OCI-LY3 (cell line): ENCODE results near the gene CC2D1A.

ENCODE experiments used
- H2AFZ ChIP-seq: fragments of 200-600, 300-600 bp; shearing (Covaris generic); 2 replicates; pipeline ENCODE4 v1.6.0; 2014; ENCODE audit warnings: antibody characterized with exemption, low read depth, low read length
- H3K27ac ChIP-seq: fragments of 200-600, 300-600 bp; sonication (generic); 2 replicates; pipeline ENCODE4 v1.5.1; 2014; ENCODE audit warnings: mild to moderate bottlenecking, low read length, moderate library complexity, mixed read lengths
- H3K27me3 ChIP-seq: fragments of 200-600, 300-600 bp; sonication (generic); 2 replicates; pipeline ENCODE4 v1.6.1; 2014; ENCODE audit warnings: low read depth, low read length, mixed read lengths
- H3K36me3 ChIP-seq: fragments of 200-600, 300-600 bp; sonication (generic); replicated peaks from 2 replicates; pipeline ENCODE3; 2014; ENCODE audit warnings: low read depth, low read length, mixed read lengths
- H3K4me1 ChIP-seq: fragments of 300-600, 200-600 bp; sonication (generic); 2 replicates; pipeline ENCODE4 v1.6.1; 2014; ENCODE audit warnings: low read length, mixed read lengths
- H3K4me2 ChIP-seq: fragments of 200-600, 300-600 bp; sonication (generic); 2 replicates; pipeline ENCODE4 v1.6.1; 2014; ENCODE audit warnings: low read length, mixed read lengths
- H3K4me3 ChIP-seq: fragments of 300-600, 200-600 bp; sonication (generic); 2 replicates; pipeline ENCODE4 v1.5.1; 2014; ENCODE audit warnings: antibody characterized with exemption, mild to moderate bottlenecking, low read length, moderate library complexity
- H3K79me2 ChIP-seq: fragments of 300-600, 200-600 bp; shearing (Covaris generic); 2 replicates; pipeline ENCODE4 v1.6.1; 2014; ENCODE audit warnings: mild to moderate bottlenecking, low read length, mixed read lengths
- H3K9ac ChIP-seq: fragments of 300-600, 200-600 bp; shearing (Covaris generic); 2 replicates; pipeline ENCODE4 v1.6.0; 2014; ENCODE audit warnings: mild to moderate bottlenecking, low read length, moderate library complexity
- H3K9me3 ChIP-seq: fragments of 200-600, 300-600 bp; shearing (Covaris generic); 2 replicates; pipeline ENCODE4 v1.6.1; 2014; ENCODE audit warnings: low read length, mixed read lengths; ENCODE audit not compliant: insufficient read depth
- H4K20me1 ChIP-seq: fragments of 200-600, 300-600 bp; sonication (generic); 2 replicates; pipeline ENCODE4 v1.6.1; 2016; ENCODE audit warnings: low read length, mixed read lengths; ENCODE audit not compliant: insufficient read depth
- CTCF ChIP-seq: fragments of 200-600, 300-600 bp; sonication (generic); IDR thresholded peaks from 2 replicates; pipeline ENCODE4 v1.5.1; 2014; ENCODE audit warnings: antibody characterized with exemption, low read length, low read depth
- EZH2phosphoT487 ChIP-seq: fragments of 200-600 bp; shearing (Covaris generic); IDR thresholded peaks from 2 replicates; pipeline ENCODE4 v1.6.1; 2018; ENCODE audit warnings: antibody characterized with exemption, mixed run types, low read depth

The CC2D1A gene

GRCh38 chr19:13956365-13956744 lies 50.4 kb downstream of the CC2D1A start:
- Histone ChIP-seq H3K27me3 (no peaks in the 10 kb centered on the region), H3K9me3 (no peaks in the 10 kb centered on the region), H2AFZ (no peak overlapping the region), H3K9ac (no peak overlapping the region), H3K4me3 (no peak overlapping the region), H3K27ac (no peak overlapping the region), H4K20me1 (peaks cover 10% of the 10 kb centered on the region), H3K79me2 (peaks cover 17% of the 10 kb centered on the region), H3K36me3 (peaks cover 49% of the 10 kb centered on the region), H3K4me1 (peaks cover 12% of the 10 kb centered on the region), H3K4me2 (no peak overlapping the region)
- TF ChIP-seq CTCF, result no peak
- TF ChIP-seq EZH2phosphoT487, result no peak

GRCh38 chr19:13957051-13957450 lies 51.0 kb downstream of the CC2D1A start:
- H3K4me2 ChIP-seq, result no peak overlapping the region
- peaks cover 53% of the 10 kb centered on the region for H3K36me3 ChIP-seq
- H2AFZ ChIP-seq, result no peak overlapping the region
- peaks cover 9% of the 10 kb centered on the region for H3K4me1 ChIP-seq
- H3K9ac ChIP-seq, result no peak overlapping the region
- no peak overlapping the region for H3K4me3 ChIP-seq
- H3K9me3 ChIP-seq, result no peaks in the 10 kb centered on the region
- peaks cover 10% of the 10 kb centered on the region for H4K20me1 ChIP-seq
- H3K79me2 ChIP-seq, result peaks cover 17% of the 10 kb centered on the region
- no peaks in the 10 kb centered on the region for H3K27me3 ChIP-seq
- H3K27ac ChIP-seq, result no peak overlapping the region
- TF ChIP-seq CTCF (no peak), EZH2phosphoT487 (no peak)

GRCh38 chr19:13958043-13958442 lies 52.0 kb downstream of the CC2D1A start:
- TF ChIP-seq EZH2phosphoT487, result no peak
- TF ChIP-seq CTCF, result no peak
- Histone ChIP-seq H3K9me3 (no peaks in the 10 kb centered on the region), H4K20me1 (peaks cover 9% of the 10 kb centered on the region), H3K4me2 (no peak overlapping the region), H3K27ac (no peak overlapping the region), H3K79me2 (peaks cover 14% of the 10 kb centered on the region), H3K36me3 (peaks cover 53% of the 10 kb centered on the region), H2AFZ (no peak overlapping the region), H3K4me3 (no peak overlapping the region), H3K9ac (no peak overlapping the region), H3K27me3 (no peaks in the 10 kb centered on the region), H3K4me1 (peaks cover 9% of the 10 kb centered on the region)

- Histone ChIP-seq H3K79me2 (peaks cover under 1% of the 10 kb centered on the region), H4K20me1 (no peaks in the 10 kb centered on the region), H3K4me2 (no peak overlapping the region), H3K4me3 (no peak overlapping the region), H2AFZ (no peak overlapping the region), H3K4me1 (no peaks in the 10 kb centered on the region), H3K27ac (no peak overlapping the region), H3K27me3 (no peaks in the 10 kb centered on the region), H3K9me3 (no peaks in the 10 kb centered on the region), H3K36me3 (peaks cover 53% of the 10 kb centered on the region), H3K9ac (no peak overlapping the region)
- no peak for TF ChIP-seq CTCF
- TF ChIP-seq EZH2phosphoT487, result no peak
Observed at GRCh38 chr19:13959141-13959961, 53.4 kb downstream of the CC2D1A start.
